Measurements from ENCODE around the gene FARSA. TPM values are rescaled to one million over a fixed set of nuclear protein-coding genes. Genes with fewer than 3 reads are reported as not detected.

Gene FARSA
- total and polyA plus RNA-seq, 2 of the 4 experiments (the other 2 are of a cell fraction): 49.3 to 80.9 TPM

- no peak for TF ChIP-seq RAD21 (IDR thresholded peaks at IDR 0.05; ENCODE audit: low read length)
- TF ChIP-seq RCOR1 (IDR thresholded peaks at IDR 0.05; ENCODE audit: insufficient replicate concordance, low read length): no peak
- no peak for TF ChIP-seq BHLHE40 (IDR thresholded peaks at IDR 0.05; ENCODE audit: low read depth, low read length)
These were observed 5.5 kb upstream of the FARSA start (continued) for GRCh38 chr19:12938779-12939601.

Measured in IMR-90 (cell line).